ENCODE results near the gene ACOT6. TPM values are rescaled to one million over a fixed set of nuclear protein-coding genes. Genes with fewer than 3 reads are reported as not detected.
"Not testable (repeated sequence)": the region's sequence is repeated elsewhere in the genome, so short reads cannot be mapped to it uniquely, and the experiment has no call there.

ACOT6 gene
- total and polyA plus RNA-seq, 4 donors, result not detected

DNA sequence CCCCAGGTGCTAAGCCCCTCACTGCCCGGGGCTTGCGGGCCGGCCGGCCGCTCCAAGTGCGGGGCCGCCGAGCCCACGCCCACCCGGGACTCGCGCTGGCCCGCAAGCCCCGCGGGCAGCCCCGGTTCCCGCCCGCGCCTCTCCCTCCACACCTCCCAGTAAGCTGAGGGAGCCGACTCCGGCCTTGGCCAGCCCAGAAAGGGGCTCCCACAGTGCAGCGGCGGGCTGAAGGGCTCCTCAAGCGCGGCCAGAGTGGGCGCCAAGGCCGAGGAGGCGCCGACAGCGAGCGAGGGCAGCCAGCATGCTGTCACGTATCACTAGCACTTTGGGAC, 21.7 kb upstream of the ACOT6 start:
- WGBS, 2 donors, result 94 to 95% methylated on average over 30 to 32 of the region's 32 CpGs
- H3K4me3 ChIP-seq (ENCODE audit: low read length in 2 of 2); H3K9me3 ChIP-seq (ENCODE audit: control insufficient read depth, low read length); DNase-seq; H3K27ac ChIP-seq (ENCODE audit: low read depth in 1 of 2, low read length in 2 of 2); ATAC-seq (ENCODE audit: low FRiP score); intact Hi-C loops (cut with DNase I); H3K27me3 ChIP-seq (ENCODE audit: control insufficient read depth in 1 of 2, insufficient read depth in 2 of 2, low read length in 1 of 2); H3K36me3 ChIP-seq (ENCODE audit: control insufficient read depth in 1 of 2, insufficient read depth in 2 of 2, low read length in 1 of 2); H3K4me1 ChIP-seq (ENCODE audit: control insufficient read depth in 1 of 2, insufficient read depth in 2 of 2, low read length in 2 of 2): not testable (repeated sequence)

DNA sequence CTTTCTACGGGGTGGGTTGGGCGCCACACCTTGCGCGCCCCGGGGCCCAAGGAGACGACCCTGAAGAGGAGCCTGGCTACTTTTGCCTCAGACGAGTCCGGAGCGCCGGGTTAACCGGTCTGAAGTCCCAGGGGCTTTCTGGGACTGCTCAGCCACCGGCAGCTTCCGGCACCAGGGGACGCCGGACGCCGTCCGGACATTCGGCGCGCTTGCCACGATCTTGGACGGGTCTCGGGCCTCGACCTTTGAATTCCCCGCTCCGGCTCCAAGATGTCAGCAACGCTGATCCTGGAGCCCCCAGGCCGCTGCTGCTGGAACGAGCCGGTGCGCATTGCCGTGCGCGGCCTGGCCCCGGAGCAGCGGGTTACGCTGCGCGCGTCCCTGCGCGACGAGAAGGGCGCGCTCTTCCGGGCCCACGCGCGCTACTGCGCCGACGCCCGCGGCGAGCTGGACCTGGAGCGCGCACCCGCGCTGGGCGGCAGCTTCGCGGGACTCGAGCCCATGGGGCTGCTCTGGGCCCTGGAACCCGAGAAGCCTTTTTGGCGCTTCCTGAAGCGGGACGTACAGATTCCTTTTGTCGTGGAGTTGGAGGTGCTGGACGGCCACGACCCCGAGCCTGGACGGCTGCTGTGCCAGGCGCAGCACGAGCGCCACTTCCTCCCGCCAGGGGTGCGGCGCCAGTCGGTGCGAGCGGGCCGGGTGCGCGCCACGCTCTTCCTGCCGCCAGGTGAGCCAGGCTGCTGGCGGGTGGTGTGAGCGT, 20.4 kb upstream of the ACOT6 start, which contains the start of gene ACOT4:
TSS of gene ACOT4 (plus strand) at position 184 of the 760 bp plus-strand sequence. CDS start at position 271, 87 bp downstream.
- WGBS, 2 donors, result 3% methylated on average over 85 to 89 of the region's 89 CpGs

DNA sequence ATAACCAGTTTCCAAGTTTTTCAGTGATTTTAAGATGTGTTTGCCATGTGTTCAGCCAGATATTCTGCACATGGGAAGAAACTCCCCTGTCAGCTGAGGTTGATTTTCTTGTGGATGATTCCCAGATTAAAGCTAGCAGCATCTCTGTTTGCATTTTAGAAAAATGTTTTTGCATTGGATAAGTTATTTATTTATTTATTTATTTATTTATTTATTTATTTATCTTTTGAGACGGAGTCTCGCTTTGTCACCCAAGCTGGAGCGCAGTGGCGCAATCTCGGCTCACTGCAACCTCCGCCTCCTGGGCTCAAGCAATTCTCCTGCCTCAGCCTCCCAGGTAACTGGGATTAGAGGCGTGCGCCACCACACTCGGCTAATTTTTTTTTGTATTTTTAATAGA, 17.8 kb upstream of the ACOT6 start:
- Histone ChIP-seq H3K27ac (ENCODE audit: low read depth in 1 of 2, low read length in 2 of 2) (no peak overlapping the region), H3K9me3 (ENCODE audit: control insufficient read depth, low read length) (no peaks in the 10 kb centered on the region), H3K27me3 (ENCODE audit: control insufficient read depth in 1 of 2, insufficient read depth in 2 of 2, low read length in 1 of 2) (no peaks in the 10 kb centered on the region), H3K4me1 (ENCODE audit: control insufficient read depth in 1 of 2, insufficient read depth in 2 of 2, low read length in 2 of 2) (no peaks in the 10 kb centered on the region), H3K36me3 (ENCODE audit: control insufficient read depth in 1 of 2, insufficient read depth in 2 of 2, low read length in 1 of 2) (no peaks in the 10 kb centered on the region), H3K4me3 (ENCODE audit: low read length in 2 of 2) (no peak overlapping the region)
- ATAC-seq (ENCODE audit: low FRiP score) (no peak), DNase-seq (no peak)
- intact Hi-C loops (cut with DNase I), result no loop called here
- WGBS, 2 donors, result 91 to 97% methylated on average over 9 of the region's 9 CpGs

More for the DNA sequence above, 20.4 kb upstream of the ACOT6 start, which contains the start of gene ACOT4:
- intact Hi-C loops (cut with DNase I), result no loop called here
- Histone ChIP-seq H3K9me3 (ENCODE audit: control insufficient read depth, low read length) (no peaks in the 10 kb centered on the region), H3K36me3 (ENCODE audit: control insufficient read depth in 1 of 2, insufficient read depth in 2 of 2, low read length in 1 of 2) (no peaks in the 10 kb centered on the region), H3K27ac (ENCODE audit: low read depth in 1 of 2, low read length in 2 of 2) (no peak within 1 kb of the TSS), H3K27me3 (ENCODE audit: control insufficient read depth in 1 of 2, insufficient read depth in 2 of 2, low read length in 1 of 2) (no peaks in the 10 kb centered on the region), H3K4me3 (ENCODE audit: low read length in 2 of 2) (peak within 1 kb of the TSS in 1 of 2 donors; percentile 38), H3K4me1 (ENCODE audit: control insufficient read depth in 1 of 2, insufficient read depth in 2 of 2, low read length in 2 of 2) (no peaks in the 10 kb centered on the region)
- peak; percentile 84 for ATAC-seq (ENCODE audit: low FRiP score)
- peak; percentile 54 to 75 for DNase-seq

DNA sequence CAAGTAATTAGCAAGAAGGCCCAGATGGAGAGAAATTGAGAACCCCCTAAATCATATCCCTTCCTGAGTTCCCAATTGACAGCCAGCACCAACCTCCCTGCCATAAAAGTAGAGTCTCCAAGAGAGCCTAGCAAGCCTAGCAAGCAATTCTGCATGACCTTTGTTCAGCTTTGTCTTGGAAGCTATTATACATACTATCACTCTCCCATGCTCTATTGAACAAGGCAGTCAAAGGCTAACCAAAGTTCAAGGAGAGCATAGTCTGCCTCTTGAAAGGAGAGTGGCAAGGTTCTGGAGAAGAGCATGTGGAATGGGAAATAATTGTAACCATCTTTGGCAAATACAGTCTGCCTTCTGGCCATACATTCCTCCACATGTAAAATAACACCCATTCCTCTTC, 12.8 kb upstream of the ACOT6 start:
- Histone ChIP-seq H3K27ac (ENCODE audit: low read depth in 1 of 2, low read length in 2 of 2) (no peak overlapping the region), H3K36me3 (ENCODE audit: control insufficient read depth in 1 of 2, insufficient read depth in 2 of 2, low read length in 1 of 2) (no peaks in the 10 kb centered on the region), H3K4me3 (ENCODE audit: low read length in 2 of 2) (no peak overlapping the region), H3K27me3 (ENCODE audit: control insufficient read depth in 1 of 2, insufficient read depth in 2 of 2, low read length in 1 of 2) (no peaks in the 10 kb centered on the region), H3K9me3 (ENCODE audit: control insufficient read depth, low read length) (no peaks in the 10 kb centered on the region), H3K4me1 (ENCODE audit: control insufficient read depth in 1 of 2, insufficient read depth in 2 of 2, low read length in 2 of 2) (no peaks in the 10 kb centered on the region)
- intact Hi-C loops (cut with DNase I), result no loop called here
- ATAC-seq (ENCODE audit: low FRiP score), result no peak
- no peak for DNase-seq

DNA sequence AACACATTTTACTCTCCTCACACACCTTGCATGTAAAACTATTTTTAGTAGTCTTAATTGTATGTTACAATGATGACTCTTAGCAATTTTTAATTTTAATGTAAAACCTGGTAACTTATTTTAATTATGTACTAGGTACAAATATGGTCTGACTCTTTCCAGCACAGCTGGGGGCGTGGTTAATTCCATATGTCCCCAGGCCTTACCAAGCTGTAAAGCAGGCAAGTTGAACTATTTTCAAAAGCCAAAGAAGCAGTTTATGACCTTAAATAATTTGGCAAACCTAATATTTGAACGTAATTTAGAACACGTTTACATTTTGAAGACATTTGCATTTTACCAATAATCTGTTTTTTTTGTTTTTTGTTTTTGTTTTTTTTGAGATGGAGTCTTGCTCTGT, 9.3 kb upstream of the ACOT6 start:
- WGBS, 2 donors, result 80 to 85% methylated on average over 3 of the region's 3 CpGs
- Histone ChIP-seq H3K27ac (ENCODE audit: low read depth in 1 of 2, low read length in 2 of 2) (no peak overlapping the region), H3K4me3 (ENCODE audit: low read length in 2 of 2) (no peak overlapping the region), H3K27me3 (ENCODE audit: control insufficient read depth in 1 of 2, insufficient read depth in 2 of 2, low read length in 1 of 2) (no peaks in the 10 kb centered on the region), H3K4me1 (ENCODE audit: control insufficient read depth in 1 of 2, insufficient read depth in 2 of 2, low read length in 2 of 2) (no peaks in the 10 kb centered on the region), H3K36me3 (ENCODE audit: control insufficient read depth in 1 of 2, insufficient read depth in 2 of 2, low read length in 1 of 2) (no peaks in the 10 kb centered on the region), H3K9me3 (ENCODE audit: control insufficient read depth, low read length) (no peaks in the 10 kb centered on the region)
- ATAC-seq (ENCODE audit: low FRiP score) (no peak), DNase-seq (no peak)
- intact Hi-C loops (cut with DNase I), result no loop called here

DNA sequence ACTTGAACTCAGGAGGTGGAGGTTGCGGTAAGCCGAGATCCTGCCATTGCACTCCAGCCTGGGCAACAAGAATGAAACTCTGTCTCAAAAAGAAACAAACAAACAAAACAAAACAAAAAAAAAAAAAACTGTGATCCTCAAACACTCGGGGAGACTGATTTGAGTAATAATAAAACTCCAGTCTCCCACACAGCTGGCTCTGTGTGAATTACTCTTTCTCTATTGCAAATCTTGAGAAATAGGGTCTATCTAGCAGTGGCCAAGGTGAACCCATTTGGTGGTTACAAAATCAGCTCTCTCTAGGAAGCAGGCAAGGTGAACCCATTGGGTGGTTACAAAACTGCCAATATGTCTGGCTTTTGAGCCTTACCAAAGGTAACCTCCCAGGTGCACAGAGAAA, 6.0 kb upstream of the ACOT6 start:
- no peaks in the 10 kb centered on the region for H3K36me3 ChIP-seq (ENCODE audit: control insufficient read depth in 1 of 2, insufficient read depth in 2 of 2, low read length in 1 of 2)
- no peak for ATAC-seq (ENCODE audit: low FRiP score)
- H3K9me3 ChIP-seq (ENCODE audit: control insufficient read depth, low read length), result no peaks in the 10 kb centered on the region
- H3K27me3 ChIP-seq (ENCODE audit: control insufficient read depth in 1 of 2, insufficient read depth in 2 of 2, low read length in 1 of 2), result no peaks in the 10 kb centered on the region
- no peak for DNase-seq
- intact Hi-C loops (cut with DNase I), result no loop called here
- no peaks in the 10 kb centered on the region for H3K4me1 ChIP-seq (ENCODE audit: control insufficient read depth in 1 of 2, insufficient read depth in 2 of 2, low read length in 2 of 2)
- H3K27ac ChIP-seq (ENCODE audit: low read depth in 1 of 2, low read length in 2 of 2), result no peak overlapping the region
- H3K4me3 ChIP-seq (ENCODE audit: low read length in 2 of 2), result no peak overlapping the region
- 94 to 98% methylated on average over 3 of the region's 3 CpGs for WGBS, 2 donors

DNA sequence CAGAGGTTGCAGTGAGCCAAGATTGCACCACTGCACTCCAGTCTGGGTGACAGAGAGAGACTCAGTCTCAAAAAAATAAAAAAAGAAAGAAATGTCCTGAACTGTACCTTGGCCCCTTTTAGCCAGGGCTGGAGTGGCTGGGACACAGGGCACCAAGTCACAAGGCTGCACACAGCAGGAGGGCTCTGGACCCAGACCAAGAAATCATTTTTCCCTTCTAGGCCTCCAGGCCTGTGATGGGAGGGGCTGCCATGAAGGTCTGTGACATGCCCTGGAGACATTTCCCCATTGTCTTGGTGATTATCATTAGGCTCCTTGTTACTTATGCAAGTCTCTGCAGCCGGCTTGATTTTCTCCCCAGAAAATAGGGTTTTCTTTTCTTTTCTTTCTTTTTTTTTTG, 5.1 kb upstream of the ACOT6 start:
- Histone ChIP-seq H3K27ac (ENCODE audit: low read depth in 1 of 2, low read length in 2 of 2) (no peak overlapping the region), H3K9me3 (ENCODE audit: control insufficient read depth, low read length) (no peaks in the 10 kb centered on the region), H3K4me1 (ENCODE audit: control insufficient read depth in 1 of 2, insufficient read depth in 2 of 2, low read length in 2 of 2) (no peaks in the 10 kb centered on the region), H3K27me3 (ENCODE audit: control insufficient read depth in 1 of 2, insufficient read depth in 2 of 2, low read length in 1 of 2) (no peaks in the 10 kb centered on the region), H3K4me3 (ENCODE audit: low read length in 2 of 2) (no peak overlapping the region), H3K36me3 (ENCODE audit: control insufficient read depth in 1 of 2, insufficient read depth in 2 of 2, low read length in 1 of 2) (no peaks in the 10 kb centered on the region)
- ATAC-seq (ENCODE audit: low FRiP score) (no peak), DNase-seq (no peak)
- intact Hi-C loops (cut with DNase I), result no loop called here
- 95 to 96% methylated on average over 1 of the region's 1 CpG for WGBS, 2 donors

DNA sequence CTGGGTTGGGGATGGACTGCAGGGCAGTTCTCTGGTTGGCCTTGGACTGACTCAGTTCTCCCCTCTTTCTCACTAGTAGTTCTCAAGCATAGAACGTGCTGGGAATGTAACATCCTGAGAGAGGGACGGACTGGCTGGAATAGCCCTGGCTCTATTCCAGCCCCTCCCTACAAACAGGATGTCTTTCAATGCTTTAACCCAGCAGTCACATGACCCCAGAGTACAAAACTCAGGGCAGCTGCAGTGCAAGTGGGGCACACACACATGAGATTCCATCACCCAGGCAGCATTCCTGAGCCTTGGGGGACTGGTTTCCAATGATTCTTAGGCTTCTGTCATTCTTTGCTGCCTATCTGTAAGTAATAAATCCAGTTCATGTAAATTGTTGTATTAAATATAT, 1.6 kb upstream of the ACOT6 start:
- ATAC-seq (ENCODE audit: low FRiP score) (no peak), DNase-seq (no peak)
- intact Hi-C loops (cut with DNase I), result loop anchor here in 1 of 2 donors (10.0 kb wide), 1 partner anchor 46 kb away; the partner anchor contains the start of gene ACOT2
- H3K4me1 ChIP-seq (ENCODE audit: control insufficient read depth in 1 of 2, insufficient read depth in 2 of 2, low read length in 2 of 2), result no peaks in the 10 kb centered on the region
- WGBS, 2 donors, result 46 to 82% methylated on average over 2 of the region's 2 CpGs
- no peaks in the 10 kb centered on the region for H3K36me3 ChIP-seq (ENCODE audit: control insufficient read depth in 1 of 2, insufficient read depth in 2 of 2, low read length in 1 of 2)
- H3K4me3 ChIP-seq (ENCODE audit: low read length in 2 of 2), result no peak overlapping the region
- H3K27ac ChIP-seq (ENCODE audit: low read depth in 1 of 2, low read length in 2 of 2), result no peak overlapping the region
- no peaks in the 10 kb centered on the region for H3K27me3 ChIP-seq (ENCODE audit: control insufficient read depth in 1 of 2, insufficient read depth in 2 of 2, low read length in 1 of 2)
- no peaks in the 10 kb centered on the region for H3K9me3 ChIP-seq (ENCODE audit: control insufficient read depth, low read length)

DNA sequence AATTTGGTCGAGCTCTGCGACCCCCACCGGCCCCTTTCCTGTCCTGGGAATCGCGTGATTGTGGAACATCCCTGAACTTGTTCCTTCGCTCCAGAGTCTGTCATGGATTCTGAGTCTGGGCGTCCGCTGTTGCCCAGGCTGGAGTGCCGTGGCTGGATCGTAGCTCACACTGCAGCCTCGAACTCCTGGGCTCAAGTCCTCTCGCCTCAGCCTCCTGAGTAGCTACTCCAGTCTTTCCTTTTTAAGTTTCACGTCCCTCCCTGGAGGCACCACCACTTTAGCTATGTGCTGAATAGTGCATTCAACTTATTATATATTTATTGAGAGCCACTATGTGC, 698 bp downstream of the ACOT6 start:
- Histone ChIP-seq H3K9me3 (ENCODE audit: control insufficient read depth, low read length) (no peaks in the 10 kb centered on the region), H3K27me3 (ENCODE audit: control insufficient read depth in 1 of 2, insufficient read depth in 2 of 2, low read length in 1 of 2) (no peaks in the 10 kb centered on the region), H3K27ac (ENCODE audit: low read depth in 1 of 2, low read length in 2 of 2) (peak overlapping the region; percentile 16 to 75), H3K4me1 (ENCODE audit: control insufficient read depth in 1 of 2, insufficient read depth in 2 of 2, low read length in 2 of 2) (no peaks in the 10 kb centered on the region), H3K4me3 (ENCODE audit: low read length in 2 of 2) (peak overlapping the region; percentile 49 to 74), H3K36me3 (ENCODE audit: control insufficient read depth in 1 of 2, insufficient read depth in 2 of 2, low read length in 1 of 2) (no peaks in the 10 kb centered on the region)
- intact Hi-C loops (cut with DNase I), result loop anchor here in 1 of 2 donors (10.0 kb wide), 1 partner anchor 48 kb away; the partner anchor contains the start of gene ACOT2
- ATAC-seq (ENCODE audit: low FRiP score), result no peak
- 1% methylated on average over 13 of the region's 13 CpGs for WGBS, 2 donors
- no peak for DNase-seq
